Panc1 (cell line): ENCODE measurements around the gene ABT1.

ENCODE experiments used
- POLR2AphosphoS5 ChIP-seq: IDR thresholded peaks from 2 replicates; pipeline ENCODE4 v1.6.1; 2012; ENCODE audit warnings: mild to moderate bottlenecking, low read depth, low read length, moderate library complexity
- SIN3A ChIP-seq: IDR thresholded peaks from 2 replicates; pipeline ENCODE4 v1.6.1; 2012; ENCODE audit warnings: low read depth, mild to moderate bottlenecking, low read length, moderate library complexity, borderline replicate concordance; ENCODE audit not compliant: insufficient read depth
- TF ChIP-seq, protein P1 (sequence below): fragments of 450-650 bp; IDR thresholded peaks from 2 replicates; pipeline ENCODE4 v1.5.1; 2017; ENCODE audit warnings: mild to moderate bottlenecking
- TF ChIP-seq, protein P2 (sequence below), 2 experiments: IDR thresholded peaks; 2 replicates each; pipeline ENCODE4 v1.6.1; 2011 to 2012; ENCODE audit warnings: low read depth in 2 of 2, control low read depth in 1 of 2, low read length in 1 of 2, mild to moderate bottlenecking in 1 of 2, moderate library complexity in 1 of 2; ENCODE audit not compliant: insufficient read depth in 1 of 2

DNA sequence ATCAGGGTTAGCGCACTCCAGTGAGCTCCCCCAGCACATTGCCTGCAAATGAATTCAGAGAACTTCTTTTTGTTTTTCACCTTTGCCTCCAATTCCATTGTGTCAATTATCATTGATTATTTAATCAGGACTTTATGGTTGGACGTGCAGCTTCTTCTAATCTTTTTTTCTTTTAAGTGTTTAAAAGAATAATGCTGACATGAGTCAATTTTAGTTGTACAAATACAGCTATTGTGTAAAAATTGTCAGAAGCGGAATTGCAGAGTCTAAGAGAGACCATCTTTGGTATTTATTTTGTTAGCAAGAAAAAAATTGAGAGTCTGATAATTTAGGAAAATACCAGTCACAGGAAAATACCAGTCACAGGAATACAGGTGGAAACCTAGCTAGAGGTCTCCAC lies 5.5 kb downstream of the ABT1 start:
- TF ChIP-seq, protein P1, sequence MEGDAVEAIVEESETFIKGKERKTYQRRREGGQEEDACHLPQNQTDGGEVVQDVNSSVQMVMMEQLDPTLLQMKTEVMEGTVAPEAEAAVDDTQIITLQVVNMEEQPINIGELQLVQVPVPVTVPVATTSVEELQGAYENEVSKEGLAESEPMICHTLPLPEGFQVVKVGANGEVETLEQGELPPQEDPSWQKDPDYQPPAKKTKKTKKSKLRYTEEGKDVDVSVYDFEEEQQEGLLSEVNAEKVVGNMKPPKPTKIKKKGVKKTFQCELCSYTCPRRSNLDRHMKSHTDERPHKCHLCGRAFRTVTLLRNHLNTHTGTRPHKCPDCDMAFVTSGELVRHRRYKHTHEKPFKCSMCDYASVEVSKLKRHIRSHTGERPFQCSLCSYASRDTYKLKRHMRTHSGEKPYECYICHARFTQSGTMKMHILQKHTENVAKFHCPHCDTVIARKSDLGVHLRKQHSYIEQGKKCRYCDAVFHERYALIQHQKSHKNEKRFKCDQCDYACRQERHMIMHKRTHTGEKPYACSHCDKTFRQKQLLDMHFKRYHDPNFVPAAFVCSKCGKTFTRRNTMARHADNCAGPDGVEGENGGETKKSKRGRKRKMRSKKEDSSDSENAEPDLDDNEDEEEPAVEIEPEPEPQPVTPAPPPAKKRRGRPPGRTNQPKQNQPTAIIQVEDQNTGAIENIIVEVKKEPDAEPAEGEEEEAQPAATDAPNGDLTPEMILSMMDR: no peak
- TF ChIP-seq, protein P2, sequence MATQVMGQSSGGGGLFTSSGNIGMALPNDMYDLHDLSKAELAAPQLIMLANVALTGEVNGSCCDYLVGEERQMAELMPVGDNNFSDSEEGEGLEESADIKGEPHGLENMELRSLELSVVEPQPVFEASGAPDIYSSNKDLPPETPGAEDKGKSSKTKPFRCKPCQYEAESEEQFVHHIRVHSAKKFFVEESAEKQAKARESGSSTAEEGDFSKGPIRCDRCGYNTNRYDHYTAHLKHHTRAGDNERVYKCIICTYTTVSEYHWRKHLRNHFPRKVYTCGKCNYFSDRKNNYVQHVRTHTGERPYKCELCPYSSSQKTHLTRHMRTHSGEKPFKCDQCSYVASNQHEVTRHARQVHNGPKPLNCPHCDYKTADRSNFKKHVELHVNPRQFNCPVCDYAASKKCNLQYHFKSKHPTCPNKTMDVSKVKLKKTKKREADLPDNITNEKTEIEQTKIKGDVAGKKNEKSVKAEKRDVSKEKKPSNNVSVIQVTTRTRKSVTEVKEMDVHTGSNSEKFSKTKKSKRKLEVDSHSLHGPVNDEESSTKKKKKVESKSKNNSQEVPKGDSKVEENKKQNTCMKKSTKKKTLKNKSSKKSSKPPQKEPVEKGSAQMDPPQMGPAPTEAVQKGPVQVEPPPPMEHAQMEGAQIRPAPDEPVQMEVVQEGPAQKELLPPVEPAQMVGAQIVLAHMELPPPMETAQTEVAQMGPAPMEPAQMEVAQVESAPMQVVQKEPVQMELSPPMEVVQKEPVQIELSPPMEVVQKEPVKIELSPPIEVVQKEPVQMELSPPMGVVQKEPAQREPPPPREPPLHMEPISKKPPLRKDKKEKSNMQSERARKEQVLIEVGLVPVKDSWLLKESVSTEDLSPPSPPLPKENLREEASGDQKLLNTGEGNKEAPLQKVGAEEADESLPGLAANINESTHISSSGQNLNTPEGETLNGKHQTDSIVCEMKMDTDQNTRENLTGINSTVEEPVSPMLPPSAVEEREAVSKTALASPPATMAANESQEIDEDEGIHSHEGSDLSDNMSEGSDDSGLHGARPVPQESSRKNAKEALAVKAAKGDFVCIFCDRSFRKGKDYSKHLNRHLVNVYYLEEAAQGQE (IDR thresholded peaks at IDR 0.05; ENCODE audit: insufficient read depth in 1 of 2, low read depth in 2 of 2, low read length in 1 of 2): no peak
- TF ChIP-seq POLR2AphosphoS5: no peak
- no peak for TF ChIP-seq SIN3A
